ENCODE data around the gene DIPK1B. TPM values are rescaled to one million over a fixed set of nuclear protein-coding genes. Genes with fewer than 3 reads are reported as not detected.

DIPK1B gene
- total and polyA plus RNA-seq, 2 experiments from 2014 or later: 18.7 to 60.0 TPM

DNA sequence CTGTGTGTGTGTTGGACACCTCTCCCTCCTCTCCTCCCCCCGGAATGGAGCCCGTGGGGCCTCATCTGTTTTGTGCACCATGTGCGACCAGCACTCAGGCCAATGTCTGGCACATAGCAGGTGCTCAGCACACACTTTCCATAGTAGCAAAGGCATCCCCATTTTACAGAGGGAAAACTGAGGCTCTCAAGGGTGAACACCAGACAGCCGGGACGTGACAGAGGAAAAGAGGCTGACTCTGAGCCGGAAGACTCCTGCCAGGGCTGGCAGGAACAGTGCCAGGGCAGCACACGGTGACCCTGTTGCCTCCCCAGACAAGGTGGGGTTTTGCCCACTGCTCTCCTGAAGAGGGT, 23.3 kb upstream of the DIPK1B start:
- Histone ChIP-seq H3K4me2 (no peak overlapping the region), H3K4me3 (no peak overlapping the region), H3F3A (replicated peaks; ENCODE audit: low read depth) (0 out of 2 replicates have a peak, but pooled peaks cover 3% of the 10 kb centered on the region), H3K36me3 (ENCODE audit: insufficient read depth) (no peaks in the 10 kb centered on the region), H4K20me1 (replicated peaks; ENCODE audit: insufficient read depth) (no peaks in the 10 kb centered on the region), H3K27me3 (ENCODE audit: insufficient read depth) (no peaks in the 10 kb centered on the region), H3K79me2 (replicated peaks; ENCODE audit: insufficient read depth) (peaks cover 10% of the 10 kb centered on the region; the same call in 1 of the 2 replicates), H3K27ac (ENCODE audit: low read depth) (no peak overlapping the region), H3K9me2 (ENCODE audit: insufficient read depth) (no peaks in the 10 kb centered on the region), H3K4me1 (ENCODE audit: insufficient read depth) (no peaks in the 10 kb centered on the region; the same call in 1 of the 2 replicates), H2AFZ (no peak overlapping the region)
- no peaks in the 10 kb centered on the region for H3K36me3 Mint-ChIP-seq (ENCODE audit: low read depth)
- ATAC-seq (no peak), DNase-seq (ENCODE audit: low spot score) (no peak)
- TF ChIP-seq, protein P1, sequence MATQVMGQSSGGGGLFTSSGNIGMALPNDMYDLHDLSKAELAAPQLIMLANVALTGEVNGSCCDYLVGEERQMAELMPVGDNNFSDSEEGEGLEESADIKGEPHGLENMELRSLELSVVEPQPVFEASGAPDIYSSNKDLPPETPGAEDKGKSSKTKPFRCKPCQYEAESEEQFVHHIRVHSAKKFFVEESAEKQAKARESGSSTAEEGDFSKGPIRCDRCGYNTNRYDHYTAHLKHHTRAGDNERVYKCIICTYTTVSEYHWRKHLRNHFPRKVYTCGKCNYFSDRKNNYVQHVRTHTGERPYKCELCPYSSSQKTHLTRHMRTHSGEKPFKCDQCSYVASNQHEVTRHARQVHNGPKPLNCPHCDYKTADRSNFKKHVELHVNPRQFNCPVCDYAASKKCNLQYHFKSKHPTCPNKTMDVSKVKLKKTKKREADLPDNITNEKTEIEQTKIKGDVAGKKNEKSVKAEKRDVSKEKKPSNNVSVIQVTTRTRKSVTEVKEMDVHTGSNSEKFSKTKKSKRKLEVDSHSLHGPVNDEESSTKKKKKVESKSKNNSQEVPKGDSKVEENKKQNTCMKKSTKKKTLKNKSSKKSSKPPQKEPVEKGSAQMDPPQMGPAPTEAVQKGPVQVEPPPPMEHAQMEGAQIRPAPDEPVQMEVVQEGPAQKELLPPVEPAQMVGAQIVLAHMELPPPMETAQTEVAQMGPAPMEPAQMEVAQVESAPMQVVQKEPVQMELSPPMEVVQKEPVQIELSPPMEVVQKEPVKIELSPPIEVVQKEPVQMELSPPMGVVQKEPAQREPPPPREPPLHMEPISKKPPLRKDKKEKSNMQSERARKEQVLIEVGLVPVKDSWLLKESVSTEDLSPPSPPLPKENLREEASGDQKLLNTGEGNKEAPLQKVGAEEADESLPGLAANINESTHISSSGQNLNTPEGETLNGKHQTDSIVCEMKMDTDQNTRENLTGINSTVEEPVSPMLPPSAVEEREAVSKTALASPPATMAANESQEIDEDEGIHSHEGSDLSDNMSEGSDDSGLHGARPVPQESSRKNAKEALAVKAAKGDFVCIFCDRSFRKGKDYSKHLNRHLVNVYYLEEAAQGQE (IDR thresholded peaks at IDR 0.05; ENCODE audit: unreplicated experiment): no peak
- TF ChIP-seq EZH2 (IDR thresholded peaks at IDR 0.05; ENCODE audit: low read depth, unreplicated experiment): no peak
- no peak for TF ChIP-seq NANOG (IDR thresholded peaks at IDR 0.05; ENCODE audit: borderline replicate concordance)
- TF ChIP-seq POLR2AphosphoS5 (IDR thresholded peaks at IDR 0.05; ENCODE audit: low read depth): no peak
- TF ChIP-seq JUNB (IDR thresholded peaks at IDR 0.05; ENCODE audit: unreplicated experiment): no peak
- TF ChIP-seq, protein P2, sequence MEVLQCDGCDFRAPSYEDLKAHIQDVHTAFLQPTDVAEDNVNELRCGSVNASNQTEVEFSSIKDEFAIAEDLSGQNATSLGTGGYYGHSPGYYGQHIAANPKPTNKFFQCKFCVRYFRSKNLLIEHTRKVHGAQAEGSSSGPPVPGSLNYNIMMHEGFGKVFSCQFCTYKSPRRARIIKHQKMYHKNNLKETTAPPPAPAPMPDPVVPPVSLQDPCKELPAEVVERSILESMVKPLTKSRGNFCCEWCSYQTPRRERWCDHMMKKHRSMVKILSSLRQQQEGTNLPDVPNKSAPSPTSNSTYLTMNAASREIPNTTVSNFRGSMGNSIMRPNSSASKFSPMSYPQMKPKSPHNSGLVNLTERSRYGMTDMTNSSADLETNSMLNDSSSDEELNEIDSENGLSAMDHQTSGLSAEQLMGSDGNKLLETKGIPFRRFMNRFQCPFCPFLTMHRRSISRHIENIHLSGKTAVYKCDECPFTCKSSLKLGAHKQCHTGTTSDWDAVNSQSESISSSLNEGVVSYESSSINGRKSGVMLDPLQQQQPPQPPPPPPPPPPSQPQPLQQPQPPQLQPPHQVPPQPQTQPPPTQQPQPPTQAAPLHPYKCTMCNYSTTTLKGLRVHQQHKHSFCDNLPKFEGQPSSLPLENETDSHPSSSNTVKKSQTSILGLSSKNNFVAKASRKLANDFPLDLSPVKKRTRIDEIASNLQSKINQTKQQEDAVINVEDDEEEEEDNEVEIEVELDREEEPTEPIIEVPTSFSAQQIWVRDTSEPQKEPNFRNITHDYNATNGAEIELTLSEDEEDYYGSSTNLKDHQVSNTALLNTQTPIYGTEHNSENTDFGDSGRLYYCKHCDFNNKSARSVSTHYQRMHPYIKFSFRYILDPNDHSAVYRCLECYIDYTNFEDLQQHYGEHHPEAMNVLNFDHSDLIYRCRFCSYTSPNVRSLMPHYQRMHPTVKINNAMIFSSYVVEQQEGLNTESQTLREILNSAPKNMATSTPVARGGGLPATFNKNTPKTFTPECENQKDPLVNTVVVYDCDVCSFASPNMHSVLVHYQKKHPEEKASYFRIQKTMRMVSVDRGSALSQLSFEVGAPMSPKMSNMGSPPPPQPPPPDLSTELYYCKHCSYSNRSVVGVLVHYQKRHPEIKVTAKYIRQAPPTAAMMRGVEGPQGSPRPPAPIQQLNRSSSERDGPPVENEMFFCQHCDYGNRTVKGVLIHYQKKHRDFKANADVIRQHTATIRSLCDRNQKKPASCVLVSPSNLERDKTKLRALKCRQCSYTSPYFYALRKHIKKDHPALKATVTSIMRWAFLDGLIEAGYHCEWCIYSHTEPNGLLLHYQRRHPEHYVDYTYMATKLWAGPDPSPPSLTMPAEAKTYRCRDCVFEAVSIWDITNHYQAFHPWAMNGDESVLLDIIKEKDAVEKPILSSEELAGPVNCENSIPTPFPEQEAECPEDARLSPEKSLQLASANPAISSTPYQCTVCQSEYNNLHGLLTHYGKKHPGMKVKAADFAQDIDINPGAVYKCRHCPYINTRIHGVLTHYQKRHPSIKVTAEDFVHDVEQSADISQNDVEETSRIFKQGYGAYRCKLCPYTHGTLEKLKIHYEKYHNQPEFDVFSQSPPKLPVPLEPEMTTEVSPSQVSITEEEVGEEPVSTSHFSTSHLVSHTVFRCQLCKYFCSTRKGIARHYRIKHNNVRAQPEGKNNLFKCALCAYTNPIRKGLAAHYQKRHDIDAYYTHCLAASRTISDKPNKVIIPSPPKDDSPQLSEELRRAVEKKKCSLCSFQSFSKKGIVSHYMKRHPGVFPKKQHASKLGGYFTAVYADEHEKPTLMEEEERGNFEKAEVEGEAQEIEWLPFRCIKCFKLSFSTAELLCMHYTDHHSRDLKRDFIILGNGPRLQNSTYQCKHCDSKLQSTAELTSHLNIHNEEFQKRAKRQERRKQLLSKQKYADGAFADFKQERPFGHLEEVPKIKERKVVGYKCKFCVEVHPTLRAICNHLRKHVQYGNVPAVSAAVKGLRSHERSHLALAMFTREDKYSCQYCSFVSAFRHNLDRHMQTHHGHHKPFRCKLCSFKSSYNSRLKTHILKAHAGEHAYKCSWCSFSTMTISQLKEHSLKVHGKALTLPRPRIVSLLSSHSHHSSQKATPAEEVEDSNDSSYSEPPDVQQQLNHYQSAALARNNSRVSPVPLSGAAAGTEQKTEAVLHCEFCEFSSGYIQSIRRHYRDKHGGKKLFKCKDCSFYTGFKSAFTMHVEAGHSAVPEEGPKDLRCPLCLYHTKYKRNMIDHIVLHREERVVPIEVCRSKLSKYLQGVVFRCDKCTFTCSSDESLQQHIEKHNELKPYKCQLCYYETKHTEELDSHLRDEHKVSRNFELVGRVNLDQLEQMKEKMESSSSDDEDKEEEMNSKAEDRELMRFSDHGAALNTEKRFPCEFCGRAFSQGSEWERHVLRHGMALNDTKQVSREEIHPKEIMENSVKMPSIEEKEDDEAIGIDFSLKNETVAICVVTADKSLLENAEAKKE (CRISPR knock-in tag; IDR thresholded peaks at IDR 0.05): no peak
- TF ChIP-seq EZH2phosphoT487 (IDR thresholded peaks at IDR 0.05; ENCODE audit: unreplicated experiment): no peak
- no peak for TF ChIP-seq ZNF331 (CRISPR knock-in tag; IDR thresholded peaks at IDR 0.05; ENCODE audit: low read depth)
- H3K27me3 Mint-ChIP-seq (ENCODE audit: insufficient read depth, low read depth, poor library complexity): peaks cover 20% of the 10 kb centered on the region
- no peaks in the 10 kb centered on the region for H3K9me3 Mint-ChIP-seq
- peaks cover 10% of the 10 kb centered on the region; the same call in 2 of the 3 replicates for H3K4me1 Mint-ChIP-seq
- no peak overlapping the region for H3K4me3 Mint-ChIP-seq
- no peak overlapping the region for H3K27ac Mint-ChIP-seq

All from GM23338 (cell line).